NCI-H1417 (cell line): ENCODE results near the gene BATF.

Experiments
- DNase-seq, 3 experiments: peaks; one replicate each; lab custom pipeline; 2025; lab: John Stamatoyannopoulos, UW

The BATF gene

DNA sequence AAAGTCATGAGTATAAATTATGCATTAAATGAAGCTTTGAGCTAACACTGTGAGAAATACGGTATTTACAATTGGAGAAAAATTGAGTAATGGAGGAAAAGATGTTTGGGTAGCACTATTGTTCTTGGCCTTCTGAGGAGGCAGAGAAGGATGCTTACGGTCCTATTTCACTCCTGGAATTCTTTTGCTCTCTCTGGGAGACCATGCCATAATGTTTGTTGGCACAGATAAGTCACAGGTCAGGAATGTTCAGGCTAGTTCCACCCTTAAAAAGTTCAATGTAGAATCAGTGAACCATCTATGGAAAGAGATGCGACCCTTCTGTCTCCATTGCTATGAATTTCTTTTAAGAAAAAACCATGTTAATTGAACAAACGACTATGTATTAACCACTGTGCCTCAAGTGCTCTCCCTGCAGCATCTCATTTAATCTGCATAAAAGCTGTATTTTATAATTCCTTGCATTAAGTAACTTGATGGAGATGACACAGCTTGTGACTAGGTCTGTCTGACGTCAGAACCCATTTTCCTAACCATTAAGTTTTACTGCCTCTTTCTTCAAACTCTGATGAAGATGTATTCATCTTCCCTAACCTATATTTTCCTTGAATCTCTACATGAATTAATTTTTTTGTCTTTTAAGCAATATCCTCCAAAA, 9.5 kb downstream of the BATF start:
- no peak for DNase-seq

- DNase-seq, result no peak
These were observed 11.7 kb downstream of the BATF start for GRCh38 chr14:75533791-75534555.

GRCh38 chr14:75535164-75535898, 13.1 kb downstream of the BATF start:
- DNase-seq, result no peak

- DNase-seq, result no peak
These were observed 14.8 kb downstream of the BATF start for GRCh38 chr14:75537071-75537470.

DNA sequence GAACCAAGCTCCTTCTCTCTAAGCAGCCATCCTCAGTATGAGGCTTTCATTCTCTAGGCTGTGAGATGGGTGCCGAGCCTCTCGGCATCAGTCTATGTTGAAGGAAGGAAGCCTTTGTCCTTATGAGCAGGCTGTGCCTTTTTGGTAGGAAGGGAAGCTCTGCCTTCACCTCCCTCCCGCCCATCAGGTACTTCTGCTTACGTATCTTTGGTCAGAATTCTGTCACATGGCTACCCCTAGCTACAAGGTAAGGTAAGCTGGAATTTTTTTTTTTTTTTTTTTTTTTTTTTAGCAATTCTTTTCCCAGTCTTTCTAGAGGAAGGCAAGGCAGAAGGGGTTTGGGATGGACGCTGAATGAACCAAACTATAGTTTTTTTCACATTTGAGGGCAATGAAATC, 16.9 kb downstream of the BATF start:
- DNase-seq, result no peak

- DNase-seq, result no peak
These were observed 17.6 kb downstream of the BATF start for GRCh38 chr14:75539561-75540478.

DNA sequence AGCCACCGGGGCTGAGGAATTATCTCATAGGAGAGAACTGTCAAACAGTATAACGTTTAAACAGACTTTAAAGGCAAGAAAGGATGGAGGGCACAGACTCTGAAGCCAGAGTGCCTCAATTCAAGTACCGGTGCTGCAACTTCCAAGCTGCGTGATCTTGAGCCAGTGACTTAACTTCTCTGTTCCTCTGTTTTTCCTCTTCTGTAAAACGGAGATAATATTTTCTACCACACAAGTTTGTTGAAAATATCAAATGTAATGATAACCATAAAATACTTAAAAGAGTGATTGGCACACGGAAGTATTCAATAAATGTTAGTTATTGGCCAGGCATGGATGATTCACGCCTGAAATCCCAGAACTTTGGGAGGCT, 18.2 kb downstream of the BATF start:
- no peak for DNase-seq

DNA sequence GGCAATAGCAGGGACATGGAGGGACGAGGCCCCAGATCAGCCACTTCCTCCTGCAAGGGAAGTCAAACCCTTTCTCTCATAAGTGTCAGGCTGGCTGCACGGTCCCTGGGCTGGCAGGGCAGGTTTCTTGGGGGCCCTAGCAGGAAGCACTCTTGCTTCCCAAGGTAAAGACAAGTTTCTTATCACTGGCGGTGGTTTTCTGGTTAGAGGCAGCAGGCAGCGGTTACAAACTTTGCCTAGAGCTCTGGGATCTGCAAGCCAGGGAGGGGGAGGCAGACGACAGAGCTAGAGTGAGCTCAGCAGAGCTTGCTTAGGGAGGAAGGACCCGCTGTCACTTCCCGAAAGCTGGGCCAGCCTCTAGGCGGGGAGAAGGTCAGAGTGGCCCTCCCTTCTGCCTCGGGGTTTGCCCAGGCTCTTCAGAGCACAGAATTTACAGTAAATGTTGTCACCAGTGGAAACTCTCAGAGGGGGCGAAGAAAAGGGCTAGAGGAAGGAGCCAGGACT, 20.4 kb downstream of the BATF start:
- DNase-seq, result no peak

DNA sequence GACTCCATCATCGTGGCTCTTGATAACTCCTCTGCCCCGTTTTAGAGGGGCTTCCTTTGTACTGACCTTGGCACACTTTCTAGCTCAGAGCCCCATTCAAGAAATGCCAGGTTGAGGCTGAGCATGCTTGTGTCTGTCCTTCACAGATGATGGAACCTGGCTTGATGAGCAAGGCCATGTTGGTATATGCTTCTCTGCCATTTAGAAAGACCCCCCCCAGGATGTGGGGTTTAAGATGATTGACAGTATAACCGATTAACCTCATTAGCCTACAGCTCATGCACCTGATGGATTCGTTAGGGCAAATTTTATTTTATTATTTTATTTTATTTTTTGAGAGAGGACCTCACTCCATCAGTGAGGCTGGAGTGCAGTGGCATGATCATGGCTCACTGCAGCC, 21.0 kb downstream of the BATF start:
- DNase-seq, result no peak

DNA sequence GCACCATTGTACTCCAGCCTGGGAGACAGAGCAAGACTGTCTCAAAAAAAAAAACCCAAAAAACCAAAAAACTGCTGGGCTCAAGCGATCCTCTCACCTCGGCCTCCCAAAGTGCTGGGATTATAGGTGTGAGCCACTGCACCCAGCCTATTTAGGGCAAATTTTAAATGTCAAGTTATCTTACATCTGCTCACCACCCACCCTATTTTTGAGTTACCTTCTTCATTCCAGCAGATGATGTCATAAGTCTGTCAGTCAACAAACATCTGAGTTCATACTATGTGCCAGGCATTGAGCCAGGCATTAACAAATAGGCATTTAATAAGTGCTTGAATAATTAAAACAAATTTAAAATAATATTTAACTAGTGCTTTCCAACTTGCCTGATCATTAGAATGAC, 21.5 kb downstream of the BATF start:
- no peak for DNase-seq

DNA sequence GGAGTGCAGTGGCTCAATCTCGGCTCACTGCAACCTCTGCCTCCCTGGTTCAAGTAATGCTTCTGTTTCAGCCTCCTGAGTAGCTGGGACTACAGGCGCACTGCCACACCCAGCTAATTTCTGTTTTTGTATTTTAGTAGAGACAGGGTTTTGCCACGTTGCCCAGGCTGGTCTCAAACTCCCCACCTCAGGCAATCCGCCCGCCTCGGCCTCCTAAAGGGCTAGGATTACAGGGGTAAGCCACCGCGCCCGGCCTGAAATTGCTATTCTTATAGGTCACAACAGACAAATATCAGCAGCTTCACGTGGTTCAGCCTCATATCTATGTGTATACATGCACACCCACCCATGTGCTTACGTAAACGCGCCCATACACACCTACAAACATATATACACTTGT, 23.6 kb downstream of the BATF start:
- no peak for DNase-seq

GRCh38 chr14:75547552-75548250, 25.4 kb downstream of the BATF start:
- DNase-seq, result no peak

- DNase-seq, result no peak
These were observed 26.3 kb downstream of the BATF start for GRCh38 chr14:75548544-75548943.

DNA sequence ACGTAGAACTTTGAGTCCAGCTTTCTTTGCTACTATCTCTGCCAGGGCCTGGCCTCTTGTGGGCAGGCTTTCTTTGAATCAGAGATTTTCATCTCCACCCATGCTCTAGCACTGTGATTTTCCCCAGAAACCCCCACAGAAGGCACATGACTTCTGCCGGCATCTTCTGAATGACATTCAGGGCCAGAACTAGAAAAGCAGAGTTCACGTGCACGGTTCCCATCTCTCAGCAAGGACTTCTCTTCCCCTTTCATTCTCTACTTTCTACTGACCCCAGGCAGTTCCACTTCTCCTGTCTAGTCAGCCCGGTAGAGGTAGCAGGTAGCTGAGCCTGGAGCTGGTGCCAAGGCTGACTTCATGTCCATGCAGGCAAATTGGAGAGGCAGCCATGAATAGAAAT, 26.9 kb downstream of the BATF start:
- no peak for DNase-seq

- no peak for DNase-seq
These were observed 28.8 kb downstream of the BATF start for GRCh38 chr14:75551021-75551420.

- no peak for DNase-seq
These were observed 30.9 kb downstream of the BATF start for GRCh38 chr14:75553157-75553556.

- no peak for DNase-seq
These were observed 31.6 kb downstream of the BATF start for GRCh38 chr14:75553761-75554364.

DNA sequence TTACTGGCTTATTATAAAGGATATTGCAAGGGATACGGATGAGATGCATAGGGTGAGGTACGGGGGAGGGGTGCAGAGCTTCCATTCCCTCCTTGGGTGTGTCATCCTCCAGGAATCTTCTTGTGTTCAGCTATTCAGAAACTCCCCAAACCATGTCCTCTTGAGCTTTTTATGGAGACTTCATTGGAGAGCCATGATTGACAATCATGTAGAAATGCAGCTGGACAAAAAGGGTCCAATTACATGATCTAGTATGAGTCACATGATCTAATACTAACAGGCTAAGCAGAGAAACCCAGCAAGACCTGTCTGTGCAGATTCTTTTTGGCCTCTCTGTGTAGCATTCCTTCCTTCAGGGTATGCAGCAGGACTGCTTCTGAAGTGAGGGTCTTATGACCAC, 32.2 kb downstream of the BATF start:
- peak in 1 of 3 experiments; percentile 16 for DNase-seq

DNA sequence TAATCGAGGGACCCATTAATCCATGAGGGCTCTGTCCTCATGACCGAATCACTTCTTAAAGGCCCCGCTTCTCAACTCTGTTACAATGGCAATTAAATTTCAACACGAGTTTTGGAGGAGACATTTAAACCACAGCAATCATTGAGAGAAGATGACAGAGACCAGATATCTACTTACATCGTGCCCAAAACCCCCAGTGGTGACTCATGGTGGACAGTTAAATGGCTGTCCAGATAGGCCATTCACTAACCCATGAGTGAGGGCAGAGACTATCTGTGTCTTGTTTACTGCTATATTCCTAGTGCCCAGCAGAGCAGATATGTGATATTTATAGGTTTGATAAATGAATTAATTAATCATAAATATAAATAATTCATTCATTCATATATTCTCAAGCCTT, 36.2 kb downstream of the BATF start:
- no peak for DNase-seq

DNA sequence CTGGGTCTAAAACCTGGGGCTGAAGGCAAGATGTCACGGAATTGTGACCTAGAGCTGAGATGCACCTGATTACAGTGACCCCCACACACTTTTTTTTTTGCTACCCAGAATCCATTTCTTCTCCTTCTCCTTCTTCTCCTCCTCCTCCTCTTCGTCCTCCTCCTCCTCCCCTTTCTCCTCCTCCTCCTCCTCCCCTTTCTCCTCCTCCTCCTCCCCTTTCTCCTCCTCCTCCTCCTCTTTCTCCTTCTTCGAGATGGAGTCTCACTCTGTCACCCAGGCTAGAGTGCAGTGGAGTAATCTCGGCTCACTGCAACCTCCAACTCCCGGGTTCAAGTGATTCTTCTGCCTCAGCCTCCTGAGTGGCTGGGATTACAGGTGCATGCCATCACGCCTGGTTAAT, 36.8 kb downstream of the BATF start:
- DNase-seq, result no peak
